ENCODE data around the gene PHF21B.
"Not testable (repeated sequence)": the region's sequence is repeated elsewhere in the genome, so short reads cannot be mapped to it uniquely, and the experiment has no call there.

GRCh38 chr22:44921766-44922165, 88.0 kb downstream of the PHF21B start:
- not testable (repeated sequence) for TF ChIP-seq NANOG (IDR thresholded peaks at IDR 0.05; ENCODE audit: borderline replicate concordance); POLR2AphosphoS5 (IDR thresholded peaks at IDR 0.05; ENCODE audit: low read depth); CTCF (conservative IDR thresholded peaks at IDR 0.05; ENCODE audit: low read depth in 2 of 2); EZH2 (IDR thresholded peaks at IDR 0.05; ENCODE audit: low read depth, unreplicated experiment); JUNB (IDR thresholded peaks at IDR 0.05; ENCODE audit: unreplicated experiment); REST (IDR thresholded peaks at IDR 0.05; ENCODE audit: unreplicated experiment); CREB1 (CRISPR knock-in tag; IDR thresholded peaks at IDR 0.05; ENCODE audit: low read depth); ZNF331 (CRISPR knock-in tag; IDR thresholded peaks at IDR 0.05; ENCODE audit: low read depth); STAT1 (IDR thresholded peaks at IDR 0.05; ENCODE audit: unreplicated experiment); EZH2phosphoT487 (IDR thresholded peaks at IDR 0.05; ENCODE audit: unreplicated experiment); ZNF114 (CRISPR knock-in tag; IDR thresholded peaks at IDR 0.05); ZNF462 (CRISPR knock-in tag; IDR thresholded peaks at IDR 0.05)
